HS-5 (cell line): ENCODE results near the gene ALKBH5.
"Not testable (repeated sequence)": the region's sequence is repeated elsewhere in the genome, so short reads cannot be mapped to it uniquely, and the experiment has no call there.

Source experiments
- DNase-seq: peaks from one replicate; pipeline ENCODE4 v3.0.0-alpha.2; 2012; ENCODE audit warnings: low read depth

Gene ALKBH5

GRCh38 chr17:18185832-18186626, 2.4 kb downstream of the ALKBH5 start:
- no peak for DNase-seq

GRCh38 chr17:18186627-18186982, 3.0 kb downstream of the ALKBH5 start:
- no peak for DNase-seq

- DNase-seq, result no peak
These were observed 3.6 kb downstream of the ALKBH5 start for GRCh38 chr17:18187226-18187625.

GRCh38 chr17:18187821-18188761, 4.5 kb downstream of the ALKBH5 start:
- DNase-seq, result no peak

GRCh38 chr17:18190628-18191235, 7.1 kb downstream of the ALKBH5 start:
- DNase-seq, result no peak

GRCh38 chr17:18191236-18191667, 7.6 kb downstream of the ALKBH5 start:
- DNase-seq, result no peak

- no peak for DNase-seq
These were observed 8.3 kb downstream of the ALKBH5 start for GRCh38 chr17:18191967-18192366.

GRCh38 chr17:18194394-18194793, 10.8 kb downstream of the ALKBH5 start:
- no peak for DNase-seq

- no peak for DNase-seq
These were observed 11.2 kb downstream of the ALKBH5 start for GRCh38 chr17:18194804-18195203.

- no peak for DNase-seq
These were observed 11.6 kb downstream of the ALKBH5 start for GRCh38 chr17:18195246-18195645.

- no peak for DNase-seq
These were observed 14.0 kb downstream of the ALKBH5 start for GRCh38 chr17:18197535-18198194.

- no peak for DNase-seq
These were observed 14.9 kb downstream of the ALKBH5 start for GRCh38 chr17:18198530-18198929.

- no peak for DNase-seq
These were observed 17.5 kb downstream of the ALKBH5 start for GRCh38 chr17:18201108-18201507.

- no peak for DNase-seq
These were observed 19.7 kb downstream of the ALKBH5 start for GRCh38 chr17:18203308-18203707.

- no peak for DNase-seq
These were observed 22.2 kb downstream of the ALKBH5 start for GRCh38 chr17:18205861-18206260.

GRCh38 chr17:18206962-18207361, 23.3 kb downstream of the ALKBH5 start:
- DNase-seq, result no peak

GRCh38 chr17:18208092-18208491, 24.5 kb downstream of the ALKBH5 start:
- DNase-seq, result no peak

GRCh38 chr17:18213666-18214270, 30.1 kb downstream of the ALKBH5 start:
- DNase-seq, result no peak

GRCh38 chr17:18216906-18217305, 33.3 kb downstream of the ALKBH5 start:
- DNase-seq, result not testable (repeated sequence)

- no peak for DNase-seq
These were observed 33.9 kb downstream of the ALKBH5 start for GRCh38 chr17:18217412-18218015.

GRCh38 chr17:18218756-18219415, 35.3 kb downstream of the ALKBH5 start:
- no peak for DNase-seq
